HG03066 (cell line): ENCODE data around the gene SIAH3.
A peak's percentile ranks its signal among the peaks of the same experiment; 100 is the strongest.

Source experiments
- ATAC-seq: cut with Tn5 transposase; IDR thresholded peaks from one replicate; pipeline ENCODE4 v1.9.1; 2021; ENCODE audit warnings: low read depth; ENCODE audit not compliant: unreplicated experiment

The SIAH3 gene

DNA sequence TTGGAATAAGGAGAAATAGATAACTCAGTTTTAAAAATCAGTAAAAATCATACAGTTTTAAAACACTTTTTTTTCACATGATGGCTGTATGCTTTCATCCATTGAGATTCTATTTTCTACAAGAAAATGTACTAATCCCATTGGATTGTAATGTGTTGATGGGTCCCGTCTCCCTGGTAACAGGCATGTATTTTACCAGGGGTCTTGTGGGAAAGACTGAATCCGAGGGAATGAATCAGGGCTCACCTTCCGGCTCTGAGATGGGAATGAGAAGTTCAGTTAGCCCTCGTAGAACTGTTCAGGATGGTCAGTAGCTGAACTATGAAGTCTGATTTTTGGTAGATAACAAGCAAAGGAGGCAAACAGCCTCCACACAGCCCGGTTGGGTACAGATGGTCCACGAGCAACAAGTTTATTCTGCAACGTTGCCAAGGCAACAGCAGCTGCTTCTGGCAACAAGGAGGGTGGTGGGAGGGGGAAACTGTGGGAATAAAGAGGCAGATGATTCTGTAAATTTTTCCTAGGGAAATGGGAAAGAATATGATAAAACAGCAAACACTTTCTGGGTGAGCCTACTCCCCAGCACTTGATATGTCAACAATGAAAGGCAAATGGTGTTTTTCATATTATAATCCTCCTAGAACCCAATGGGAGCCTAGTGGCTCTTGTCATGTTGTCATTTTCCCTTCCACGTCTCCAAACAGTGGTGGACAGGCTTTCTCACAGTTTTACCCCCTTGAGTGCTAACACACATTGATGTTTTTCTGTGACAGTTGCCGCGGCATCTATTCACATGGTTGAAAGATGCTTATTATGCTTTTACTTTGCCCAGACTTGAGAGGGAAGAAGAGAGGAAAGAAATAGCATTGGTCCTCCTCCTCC lies 12.4 kb upstream of the SIAH3 start:
- no peak for ATAC-seq

DNA sequence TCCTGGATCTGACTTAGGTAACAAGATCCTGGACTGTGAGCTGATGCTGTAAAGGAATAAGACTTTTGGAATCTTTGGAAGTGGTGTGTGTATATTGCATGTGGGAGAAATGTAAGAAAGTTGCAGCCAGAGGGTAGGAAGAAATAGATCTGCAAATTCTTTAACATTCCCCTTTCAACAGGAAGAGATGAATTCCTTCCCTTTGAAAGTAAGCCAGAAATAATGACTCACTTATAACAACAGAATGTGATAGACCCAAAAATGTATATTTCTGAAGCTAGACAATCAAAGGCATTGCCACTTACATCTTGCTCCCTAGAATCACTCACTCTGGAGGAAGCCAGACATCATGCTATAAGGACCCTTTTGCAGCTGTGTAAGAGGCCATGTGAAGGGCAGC lies 9.8 kb upstream of the SIAH3 start:
- ATAC-seq: no peak

DNA sequence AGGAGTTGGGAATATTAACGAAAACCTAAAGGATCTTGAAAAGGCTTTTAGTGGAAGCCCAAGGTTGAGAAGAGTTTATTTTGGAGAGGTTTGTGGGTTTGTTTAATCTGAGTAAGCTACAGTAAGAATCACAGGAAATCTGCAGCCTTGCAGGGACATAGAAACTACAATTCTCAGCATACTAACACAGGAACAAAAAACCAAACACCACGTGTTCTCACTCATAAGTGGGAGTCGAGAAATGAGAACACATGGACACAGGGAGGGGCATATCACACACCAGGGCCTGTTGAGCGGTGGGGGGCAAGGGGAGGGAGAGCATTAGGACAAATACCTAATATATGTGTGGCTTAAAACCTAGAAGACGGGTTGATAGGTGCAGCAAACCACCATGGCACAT lies 8.7 kb upstream of the SIAH3 start:
- no peak for ATAC-seq

DNA sequence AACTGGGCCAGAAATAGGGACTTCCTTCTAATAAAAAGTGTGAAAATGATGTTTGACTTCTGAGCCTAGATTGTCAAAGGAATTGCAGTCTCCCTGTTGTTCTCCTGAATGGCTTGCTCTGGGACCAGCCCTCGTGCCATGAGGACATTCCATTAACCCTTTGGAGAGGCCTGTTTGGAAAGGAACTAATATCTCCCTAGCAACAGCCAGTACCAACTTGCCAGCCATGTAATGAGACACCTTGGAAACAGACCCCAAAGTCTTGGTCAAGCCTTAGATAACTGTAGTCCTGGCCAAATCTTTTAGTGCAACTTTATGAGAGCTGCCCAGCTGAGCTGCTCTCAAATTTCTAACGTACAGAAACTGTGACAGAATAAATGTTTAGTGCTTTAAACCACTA lies 8.2 kb upstream of the SIAH3 start:
- no peak for ATAC-seq

DNA sequence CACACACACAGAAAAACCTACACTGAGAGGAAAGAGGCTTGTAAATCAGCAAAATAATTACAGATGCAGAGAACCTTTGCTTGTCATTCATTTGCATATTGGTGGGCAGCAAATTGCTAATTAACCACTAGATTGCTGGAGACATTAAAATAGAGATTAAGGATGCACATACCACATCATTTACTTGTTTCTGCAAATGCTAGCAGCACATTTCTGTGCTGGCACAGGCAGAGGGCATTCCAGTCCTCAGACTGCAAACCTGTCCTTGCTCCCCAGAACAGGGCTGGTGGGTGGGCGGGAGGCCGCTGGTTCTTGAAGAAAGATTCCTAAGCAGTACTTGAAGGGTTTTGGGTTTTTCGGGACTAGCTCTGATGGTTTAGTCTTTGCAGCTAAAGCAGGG lies 941 bp upstream of the SIAH3 start:
- no peak for ATAC-seq

DNA sequence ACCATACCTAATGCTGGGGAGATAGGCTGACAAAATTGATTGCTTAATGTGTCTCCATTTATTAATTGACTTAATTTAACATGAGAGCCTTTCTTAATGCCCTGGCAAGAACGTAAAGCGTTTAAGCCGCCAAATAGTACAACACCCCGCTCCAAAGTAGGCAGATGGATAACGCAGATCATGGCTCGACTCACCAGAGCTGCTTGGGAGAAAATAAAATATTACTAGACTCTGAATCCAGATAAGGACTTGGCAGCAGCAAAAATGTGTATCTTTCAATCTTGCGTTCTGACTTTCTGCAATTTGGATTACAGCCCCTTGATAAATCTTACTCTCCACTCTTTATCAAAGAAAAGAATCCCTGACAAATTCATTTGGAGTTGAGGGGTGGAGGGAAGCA lies 403 bp upstream of the SIAH3 start:
- no peak for ATAC-seq

DNA sequence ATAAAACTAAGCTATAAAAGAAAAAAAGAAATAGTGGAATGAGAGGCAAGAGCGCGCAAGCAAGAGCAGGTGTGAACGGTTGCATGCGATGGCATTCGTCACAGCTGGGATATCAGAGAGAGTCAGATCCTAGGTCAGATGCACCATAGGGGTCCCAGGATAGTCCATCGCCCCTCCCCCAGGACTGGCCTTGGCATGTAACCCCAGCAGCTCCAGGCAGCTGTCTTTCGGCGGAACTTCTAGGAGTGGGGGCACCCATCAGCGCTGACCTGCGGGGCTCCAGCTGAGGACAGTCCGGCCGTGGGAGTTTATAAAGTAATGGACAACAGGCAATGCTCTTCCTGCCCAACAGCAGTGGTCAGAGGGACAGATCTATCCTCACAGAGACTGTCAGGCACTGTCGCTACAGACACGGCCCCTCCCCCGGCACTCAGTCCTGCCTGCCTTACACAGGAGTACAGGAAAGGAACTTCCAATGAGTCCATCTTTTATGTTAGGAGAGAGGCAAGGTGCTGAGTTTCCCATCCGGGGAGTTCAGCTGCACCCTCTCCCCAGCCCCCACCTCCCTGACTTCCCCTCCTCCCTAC lies 1.4 kb downstream of the SIAH3 start:
- ATAC-seq: no peak

DNA sequence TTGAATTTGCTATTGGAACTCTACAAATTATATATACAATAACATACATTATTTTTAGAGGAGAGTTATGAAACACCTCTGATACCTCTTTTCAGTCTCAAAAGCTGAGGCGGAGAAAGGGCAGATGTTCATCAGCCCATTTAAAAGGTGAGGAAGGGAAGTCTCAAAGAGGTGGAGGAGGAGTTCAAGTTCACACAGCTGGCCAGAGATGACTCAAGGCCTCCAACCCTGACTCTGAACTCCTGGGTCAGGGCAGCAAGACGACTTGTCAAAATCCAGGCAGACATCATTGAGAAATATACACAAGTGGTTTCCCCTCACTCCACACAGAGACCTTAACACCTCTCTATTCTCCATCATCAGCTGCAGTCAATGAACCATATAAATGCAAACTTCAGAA lies 2.1 kb downstream of the SIAH3 start:
- ATAC-seq: no peak

DNA sequence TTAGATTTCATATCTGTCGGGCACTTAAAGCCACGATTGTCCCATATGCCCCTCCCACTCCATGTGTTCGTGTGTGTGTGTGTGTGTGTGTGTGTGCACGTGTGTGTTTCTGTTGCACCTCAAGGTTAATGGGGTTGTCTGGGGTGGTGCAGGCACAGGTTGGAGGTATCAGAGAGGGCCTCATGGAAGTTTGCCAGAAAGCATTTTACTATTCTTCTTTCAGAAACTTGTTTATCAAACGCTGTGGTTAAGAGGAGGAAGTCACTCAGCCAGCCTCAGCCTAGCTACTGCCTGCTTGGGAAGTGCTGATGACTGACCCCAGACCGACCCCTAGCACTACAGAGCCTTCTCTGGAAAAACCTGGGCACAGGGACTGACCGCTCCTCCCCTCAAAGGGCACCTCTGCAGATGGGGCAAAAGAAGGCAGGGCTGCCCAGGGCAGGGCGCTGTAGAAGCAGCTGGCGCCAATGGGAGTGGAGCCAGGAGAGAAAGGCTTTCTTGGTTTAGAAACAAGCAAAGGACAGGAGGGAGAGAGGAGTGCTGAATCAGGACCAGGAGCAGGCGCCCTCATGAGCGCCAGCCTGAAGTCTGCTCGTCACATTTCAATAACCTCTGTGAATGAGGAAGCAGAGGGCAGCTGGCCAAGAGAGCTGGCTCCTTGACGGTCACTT lies 3.9 kb downstream of the SIAH3 start:
- no peak for ATAC-seq

DNA sequence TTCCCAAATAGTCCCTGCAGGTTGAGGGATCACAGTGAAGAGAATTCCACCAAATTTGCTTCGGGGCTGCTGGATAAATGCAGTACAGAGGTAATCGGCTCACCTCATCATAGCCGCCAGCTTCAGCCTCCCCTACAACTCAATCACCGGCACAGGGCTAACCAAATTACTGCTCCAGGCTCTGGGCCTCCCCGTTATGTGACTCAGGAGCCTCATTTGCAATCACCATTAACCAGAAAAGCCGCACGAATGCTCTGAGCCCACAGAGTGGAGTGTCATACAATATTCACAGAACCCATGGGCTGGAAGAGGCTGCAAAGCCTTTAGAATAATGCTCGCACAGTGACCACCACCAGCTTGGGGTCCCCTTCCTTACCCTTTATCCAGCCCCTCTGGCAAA lies 4.9 kb downstream of the SIAH3 start:
- no peak for ATAC-seq

DNA sequence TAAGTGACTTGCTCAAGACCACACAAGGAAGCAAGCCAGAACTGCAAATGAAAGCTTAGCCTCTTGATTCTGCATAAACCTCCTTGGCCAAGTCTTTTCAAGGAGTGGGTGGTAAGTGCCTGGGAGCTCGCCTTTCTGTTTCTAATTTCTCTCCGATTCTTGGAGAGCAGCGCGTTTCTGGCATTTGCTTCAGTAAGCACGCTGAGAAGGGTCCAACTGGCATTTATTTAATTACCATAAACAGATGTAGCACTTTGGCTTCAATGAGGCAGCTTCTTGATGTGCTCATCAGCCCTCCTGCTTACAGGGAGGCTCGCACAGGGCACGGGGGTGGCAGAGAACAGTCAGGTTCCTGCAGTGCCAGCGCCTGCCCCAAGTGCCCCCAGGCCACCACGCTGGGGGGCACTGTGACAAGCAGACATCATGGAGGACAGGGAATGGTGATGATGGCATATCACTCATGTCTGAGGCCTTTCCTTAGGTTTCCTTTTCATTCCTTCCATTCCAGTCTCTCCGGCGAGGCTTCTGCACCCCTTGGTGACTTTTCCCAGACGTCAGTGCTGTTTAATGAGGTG lies 13.3 kb downstream of the SIAH3 start:
- ATAC-seq: no peak

DNA sequence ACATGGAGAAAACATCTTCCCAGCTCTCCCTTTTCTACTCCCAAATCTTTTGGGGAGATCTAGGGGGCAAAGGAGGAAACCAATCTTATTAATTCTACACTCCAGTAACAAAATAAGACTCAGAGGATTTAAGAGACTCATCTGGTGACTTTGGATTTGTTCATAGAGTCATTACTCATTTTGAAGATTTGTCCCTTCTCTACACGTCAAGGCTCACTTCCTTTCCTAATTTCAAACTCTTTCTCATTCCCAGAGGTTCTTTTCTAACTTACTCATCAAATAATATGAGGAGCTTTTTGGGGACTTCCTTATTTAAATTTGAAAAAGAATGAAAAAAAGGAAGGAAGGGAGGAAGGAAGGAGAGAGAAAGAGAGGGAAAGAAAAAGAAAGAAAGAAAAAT lies 14.4 kb downstream of the SIAH3 start:
- no peak for ATAC-seq

DNA sequence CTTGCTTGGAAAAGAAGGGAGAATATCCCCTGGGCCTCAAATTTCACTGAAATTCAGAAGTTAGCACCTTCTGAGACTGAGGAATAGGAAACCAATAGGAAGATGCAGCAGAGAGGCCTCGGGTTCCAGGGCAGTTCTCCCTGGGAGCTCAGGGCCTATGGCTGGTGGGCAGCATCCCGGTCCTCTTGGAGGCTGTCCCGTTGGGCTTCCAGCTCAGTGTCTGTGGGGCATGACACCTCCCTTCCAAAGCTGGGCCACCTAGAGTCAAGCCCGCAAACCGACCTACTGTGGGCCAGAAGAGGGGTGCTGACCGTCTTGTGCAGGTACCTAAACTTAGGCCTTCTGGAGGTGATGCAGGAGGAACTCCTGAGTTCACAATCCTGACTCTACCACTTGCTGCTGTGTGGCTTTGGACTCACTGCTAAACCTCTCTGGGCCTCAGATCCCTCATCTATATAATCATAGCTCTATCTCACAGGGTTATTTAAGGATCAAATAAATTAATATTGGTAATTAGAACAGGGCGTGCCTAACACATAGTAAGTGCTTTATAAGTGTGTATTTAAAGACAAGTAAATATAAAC lies 17.1 kb downstream of the SIAH3 start:
- no peak for ATAC-seq

DNA sequence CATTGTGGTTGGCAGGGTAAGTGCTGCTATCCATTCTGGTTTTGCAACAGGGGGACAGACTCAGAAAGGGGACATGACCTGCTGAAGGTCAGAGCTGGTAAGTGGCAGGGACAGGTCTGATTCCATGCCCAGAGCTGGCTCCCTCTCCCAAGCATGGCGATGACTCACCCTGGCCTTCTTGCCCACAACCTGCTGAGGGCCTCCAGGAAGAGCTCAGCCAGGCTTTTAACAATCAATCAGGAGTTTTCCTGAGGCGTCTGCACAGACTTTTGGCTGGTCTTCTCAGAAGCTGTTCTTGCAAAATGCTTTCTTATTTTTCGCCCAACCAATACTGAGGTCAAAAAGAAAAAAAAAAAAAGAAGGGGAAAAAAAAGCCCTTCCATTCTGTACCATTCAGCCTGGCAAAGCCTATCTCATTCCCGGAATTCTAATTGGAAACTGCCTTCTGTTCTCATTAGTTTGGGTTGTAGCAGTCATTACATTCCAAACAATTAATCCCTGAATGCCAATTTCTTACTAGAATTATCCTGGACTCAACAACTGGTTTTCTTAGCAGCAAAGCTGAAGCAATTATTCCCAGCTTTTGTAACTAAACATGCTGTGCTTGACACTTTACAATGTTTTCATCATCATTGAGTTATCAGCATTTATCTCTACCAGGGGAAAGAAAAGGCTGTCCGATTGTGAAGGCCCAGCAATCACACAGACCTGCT lies 17.7 kb downstream of the SIAH3 start:
- ATAC-seq: no peak

DNA sequence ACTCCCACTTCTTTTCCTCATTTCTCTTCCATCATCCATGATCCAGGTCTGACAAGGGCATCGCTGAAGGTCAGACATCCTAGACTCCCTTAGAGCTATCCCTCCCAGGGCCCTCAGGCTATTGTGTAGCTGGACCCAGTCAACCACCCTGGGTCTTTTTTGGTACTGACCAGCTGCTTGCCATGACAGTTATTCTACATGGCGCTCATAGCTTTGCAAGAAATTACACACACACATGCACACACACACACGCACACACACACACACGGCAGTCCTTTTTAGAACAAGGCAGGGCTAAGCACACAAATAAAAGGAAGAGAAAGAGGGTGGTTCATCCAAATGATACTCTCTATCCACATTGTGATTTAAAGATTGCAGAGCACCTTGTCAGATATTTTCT lies 18.3 kb downstream of the SIAH3 start:
- ATAC-seq: no peak

DNA sequence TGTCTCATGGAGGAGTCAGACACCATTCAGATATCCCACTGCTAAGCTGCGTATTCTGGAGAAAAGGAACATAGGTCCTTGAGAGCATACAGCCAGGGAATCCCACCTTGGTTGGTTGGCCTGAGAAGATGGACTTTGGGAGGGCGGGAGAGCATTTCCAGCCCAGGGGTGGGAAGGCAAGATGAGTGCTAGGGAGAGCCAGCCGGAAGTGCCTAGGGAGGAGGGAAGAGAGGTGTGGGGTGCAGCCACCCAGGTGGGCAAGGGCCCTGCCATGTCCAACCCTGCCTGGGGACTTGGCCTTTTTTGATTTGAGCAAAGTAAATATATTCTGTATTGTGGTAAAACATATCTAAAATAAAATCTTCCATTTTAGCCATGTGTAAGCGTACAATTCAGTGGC lies 19.7 kb downstream of the SIAH3 start:
- ATAC-seq: no peak

DNA sequence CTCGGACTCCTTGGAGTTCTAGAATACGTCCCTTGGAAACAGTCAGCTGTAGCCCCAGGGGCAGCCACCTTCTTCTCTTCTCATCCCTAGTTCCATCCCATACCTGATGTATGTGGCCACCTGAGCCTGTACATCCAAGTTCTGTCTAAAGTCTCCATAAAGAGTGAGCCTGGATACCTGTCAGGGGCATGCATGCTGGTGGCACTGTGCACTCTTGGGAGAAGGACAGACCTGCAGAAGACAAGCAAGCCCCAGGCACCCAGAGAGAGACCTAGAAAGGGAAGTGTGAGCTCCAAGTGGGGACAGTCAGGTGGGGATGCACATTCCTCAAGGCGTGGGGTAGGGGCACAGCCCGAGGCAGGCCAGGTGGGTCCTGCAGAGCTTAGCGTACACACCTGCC lies 21.4 kb downstream of the SIAH3 start:
- ATAC-seq: no peak

DNA sequence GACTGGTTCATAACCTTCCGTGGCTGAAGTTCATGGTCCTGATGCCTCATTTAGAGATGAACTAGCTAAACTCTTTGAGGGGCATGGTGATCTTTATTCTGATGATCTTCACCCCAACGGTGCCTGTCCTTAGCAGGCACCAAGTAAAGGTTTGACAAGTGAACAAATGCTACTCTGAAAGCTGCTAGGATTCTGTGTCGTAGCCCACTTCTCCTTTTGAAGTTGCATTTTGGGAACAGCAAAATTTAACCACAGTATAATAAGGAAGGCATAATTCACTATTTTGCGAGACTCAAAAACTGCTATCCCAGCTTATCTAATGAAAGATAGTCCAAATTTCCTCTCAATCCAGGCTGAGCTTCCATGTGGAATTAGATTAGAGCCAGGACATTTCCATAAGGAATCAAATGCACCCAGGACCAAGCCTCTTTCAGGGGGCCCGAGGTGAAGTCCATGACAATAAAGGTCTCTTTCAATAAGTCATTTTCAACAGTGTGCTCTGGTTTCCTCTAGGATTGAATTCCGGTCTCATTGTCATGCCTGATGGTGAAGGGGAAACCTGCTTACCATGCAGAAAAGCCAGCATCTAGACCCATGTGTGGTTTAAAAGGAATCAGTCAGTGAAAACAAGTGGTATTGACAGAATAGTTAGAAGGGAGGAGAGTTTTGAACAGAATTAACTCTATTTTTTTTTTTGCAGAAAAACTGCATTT lies 23.1 kb downstream of the SIAH3 start:
- no peak for ATAC-seq

DNA sequence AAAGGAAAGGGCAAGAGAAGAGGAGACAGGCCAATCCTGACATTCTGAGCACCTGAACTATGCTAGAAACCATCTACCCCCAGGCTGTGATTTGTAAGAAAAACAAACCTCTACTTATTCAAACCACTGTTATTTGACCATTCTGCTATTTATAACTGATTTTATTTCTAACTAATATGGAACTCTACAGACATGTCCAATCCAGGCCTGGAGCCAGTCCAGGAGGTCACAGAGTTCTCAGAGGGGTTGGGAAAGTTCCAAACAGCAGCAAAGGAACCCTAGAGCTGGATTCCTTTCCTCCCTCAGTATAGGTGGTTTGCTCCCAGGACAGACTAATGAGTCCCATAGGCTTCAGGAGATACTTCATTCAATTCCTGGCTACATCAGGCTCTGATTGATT lies 24.2 kb downstream of the SIAH3 start:
- ATAC-seq: no peak

DNA sequence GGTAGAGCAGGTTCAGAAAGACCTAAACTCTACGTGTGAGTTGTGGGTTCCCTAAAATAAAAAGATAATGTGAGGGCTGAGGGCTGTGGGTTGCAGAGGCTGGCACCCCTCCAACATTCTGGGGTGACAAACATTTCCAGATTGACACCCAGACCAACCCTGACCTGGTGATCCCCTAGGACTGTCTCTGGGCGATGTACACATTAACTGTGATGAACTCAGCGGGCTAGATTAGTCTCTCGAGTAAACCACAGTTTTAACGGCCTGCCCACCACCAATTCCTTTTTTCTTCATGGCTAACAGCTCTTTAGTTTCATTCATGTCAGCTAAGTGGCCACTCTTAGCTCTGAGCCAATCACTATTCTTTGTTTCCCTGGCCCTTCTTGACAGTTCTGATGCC lies 24.8 kb downstream of the SIAH3 start:
- peak; percentile 84 for ATAC-seq
